GDM1 (cell line): ENCODE data around the gene SULT1A3.
A peak's percentile ranks its signal among the peaks of the same experiment; 100 is the strongest.
"Not testable (repeated sequence)": the region's sequence is repeated elsewhere in the genome, so short reads cannot be mapped to it uniquely, and the experiment has no call there.

Experiments used
- DNase-seq: peaks from one replicate; lab custom pipeline; 2025; lab: John Stamatoyannopoulos, UW

The SULT1A3 gene

DNA sequence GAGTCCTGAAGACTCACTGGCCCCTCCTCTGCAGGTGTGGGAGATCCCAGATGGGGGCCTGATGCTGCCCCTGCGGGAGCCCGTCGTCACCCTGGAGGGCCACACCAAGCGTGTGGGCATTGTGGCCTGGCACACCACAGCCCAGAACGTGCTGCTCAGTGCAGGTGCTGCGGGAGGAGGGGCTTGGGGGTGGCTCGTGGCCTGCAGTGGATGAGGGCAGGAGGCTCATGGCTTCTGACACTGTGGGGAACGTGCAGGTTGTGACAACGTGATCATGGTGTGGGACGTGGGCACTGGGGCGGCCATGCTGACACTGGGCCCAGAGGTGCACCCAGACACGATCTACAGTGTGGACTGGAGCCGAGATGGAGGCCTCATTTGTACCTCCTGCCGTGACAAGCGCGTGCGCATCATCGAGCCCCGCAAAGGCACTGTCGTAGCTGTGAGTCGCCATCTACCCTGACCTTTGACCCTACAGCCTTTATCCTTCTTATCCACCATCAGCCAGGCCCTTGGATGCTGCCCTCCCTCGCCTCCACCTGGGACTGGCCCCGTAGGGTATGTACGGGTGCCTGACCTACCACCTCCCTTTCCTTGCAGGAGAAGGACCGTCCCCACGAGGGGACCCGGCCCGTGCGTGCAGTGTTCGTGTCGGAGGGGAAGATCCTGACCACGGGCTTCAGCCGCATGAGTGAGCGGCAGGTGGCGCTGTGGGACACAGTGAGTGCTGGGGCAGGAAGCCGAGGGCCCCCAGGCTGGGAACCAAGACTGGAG is 12.1 kb upstream of the SULT1A3 start:
- DNase-seq = peak; percentile 27

GRCh38 chr16:30187556-30187865 is 11.5 kb upstream of the SULT1A3 start:
- no peak for DNase-seq

GRCh38 chr16:30187971-30188561 is 11.0 kb upstream of the SULT1A3 start:
- DNase-seq = no peak

GRCh38 chr16:30191158-30191557 is 7.9 kb upstream of the SULT1A3 start:
- not testable (repeated sequence) for DNase-seq

DNA sequence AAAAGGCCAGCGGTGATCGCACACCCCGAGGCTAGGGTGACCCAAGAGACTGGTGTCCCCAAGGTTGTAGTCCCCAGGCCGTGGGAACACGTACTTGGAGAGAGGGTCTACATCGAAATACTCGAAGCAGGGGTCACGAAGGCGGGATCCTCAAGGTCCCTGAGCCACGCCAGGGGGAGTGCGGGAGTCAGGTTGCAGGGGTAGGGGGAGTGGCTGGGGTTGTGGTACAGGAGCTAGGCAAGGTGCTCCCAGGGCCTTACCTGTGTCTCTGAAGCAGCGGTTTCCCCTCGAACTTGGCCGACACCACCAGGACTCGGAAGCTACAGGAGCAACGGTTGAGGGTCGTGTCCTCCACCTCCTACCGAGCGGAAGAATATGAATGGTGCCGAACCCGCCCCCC is 6.0 kb upstream of the SULT1A3 start:
- not testable (repeated sequence) for DNase-seq

GRCh38 chr16:30193615-30194014 is 5.4 kb upstream of the SULT1A3 start, which contains the start of the genes BOLA2B and SLX1A:
Gene BOLA2B (minus strand): TSS chr16:30193666. CDS start chr16:30193595, 71 bp downstream.
Gene SLX1A (plus strand): TSS chr16:30193875. CDS start chr16:30194085, 210 bp downstream.
- not testable (repeated sequence) for DNase-seq

DNA sequence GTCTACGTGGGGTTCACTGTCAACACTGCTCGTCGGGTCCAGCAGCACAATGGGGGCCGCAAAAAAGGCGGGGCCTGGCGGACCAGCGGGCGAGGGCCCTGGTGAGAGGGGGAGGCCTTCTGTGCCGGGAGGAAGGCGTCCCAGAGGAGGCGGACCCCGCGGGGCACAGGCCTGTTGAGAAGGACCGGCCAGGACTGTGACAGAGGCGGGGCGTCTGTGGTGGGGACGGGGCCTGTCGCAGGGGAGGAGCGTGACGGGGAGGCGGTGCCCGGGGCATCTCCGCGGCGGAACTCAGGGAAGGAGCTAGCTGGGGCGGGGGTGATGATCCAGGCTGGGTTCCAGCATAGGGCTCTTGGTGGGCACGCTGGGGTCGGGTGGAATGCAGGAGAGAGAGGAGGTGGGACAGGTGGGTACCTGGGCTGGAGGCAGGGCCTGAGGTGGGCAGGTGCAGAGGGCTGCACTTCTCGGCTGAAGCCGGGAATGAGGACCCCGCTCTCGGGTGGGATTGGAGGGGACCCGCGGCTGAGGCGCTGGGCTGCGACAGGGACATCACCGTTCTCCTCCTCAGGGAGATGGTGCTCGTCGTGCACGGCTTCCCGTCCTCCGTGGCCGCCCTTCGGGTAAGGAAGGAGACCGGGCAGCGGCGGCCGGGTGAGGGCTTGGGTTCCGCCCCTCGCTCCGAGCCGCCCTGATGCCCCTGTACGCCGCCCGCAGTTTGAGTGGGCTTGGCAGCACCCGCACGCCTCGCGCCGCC is 4.7 kb upstream of the SULT1A3 start:
- DNase-seq = not testable (repeated sequence)

- DNase-seq = not testable (repeated sequence)
Measured at GRCh38 chr16:30197001-30197400, 2.1 kb upstream of the SULT1A3 start.

- DNase-seq = not testable (repeated sequence)
Measured at GRCh38 chr16:30199608-30200343, 721 bp downstream of the SULT1A3 start.

DNA sequence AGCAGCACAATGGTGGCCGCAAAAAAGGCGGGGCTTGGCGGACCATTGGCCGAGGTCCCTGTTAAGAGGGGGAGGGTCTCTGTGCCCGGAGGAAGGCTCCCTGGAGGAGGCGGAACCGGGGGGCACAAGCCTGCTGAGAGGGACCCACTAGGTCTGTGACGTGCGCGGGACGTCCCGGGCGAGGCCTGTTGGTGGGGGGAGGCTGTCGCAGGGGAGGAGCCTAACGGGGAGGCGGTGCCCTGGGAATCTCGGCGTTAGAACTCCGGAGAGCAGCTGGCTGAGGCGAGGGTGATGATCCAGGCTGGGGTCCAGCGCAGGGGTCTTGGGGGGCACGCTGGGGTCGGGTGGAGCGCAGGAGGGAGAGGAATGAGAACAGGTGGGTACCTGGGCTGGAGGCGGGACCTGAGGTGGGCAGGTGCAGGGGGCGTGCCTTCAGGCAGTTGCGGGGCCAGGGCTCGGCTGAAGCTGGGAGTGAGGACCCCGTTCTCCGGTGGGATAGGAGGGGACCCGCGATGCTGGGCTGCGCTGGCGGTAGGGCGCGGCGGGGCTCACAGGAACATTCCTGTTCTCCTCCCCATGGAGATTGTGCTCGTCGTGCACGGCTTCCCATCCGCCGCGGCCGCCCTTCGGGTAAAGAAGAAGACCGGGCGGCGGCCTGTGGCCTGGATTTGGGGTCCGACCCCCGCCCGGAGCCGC is 6.6 kb downstream of the SULT1A3 start:
- not testable (repeated sequence) for DNase-seq

- not testable (repeated sequence) for DNase-seq
Measured at GRCh38 chr16:30206252-30206651, 7.2 kb downstream of the SULT1A3 start.

GRCh38 chr16:30207063-30207704 is 8.1 kb downstream of the SULT1A3 start:
- DNase-seq = not testable (repeated sequence)

GRCh38 chr16:30209032-30209431 is 10.0 kb downstream of the SULT1A3 start:
- DNase-seq = not testable (repeated sequence)

DNA sequence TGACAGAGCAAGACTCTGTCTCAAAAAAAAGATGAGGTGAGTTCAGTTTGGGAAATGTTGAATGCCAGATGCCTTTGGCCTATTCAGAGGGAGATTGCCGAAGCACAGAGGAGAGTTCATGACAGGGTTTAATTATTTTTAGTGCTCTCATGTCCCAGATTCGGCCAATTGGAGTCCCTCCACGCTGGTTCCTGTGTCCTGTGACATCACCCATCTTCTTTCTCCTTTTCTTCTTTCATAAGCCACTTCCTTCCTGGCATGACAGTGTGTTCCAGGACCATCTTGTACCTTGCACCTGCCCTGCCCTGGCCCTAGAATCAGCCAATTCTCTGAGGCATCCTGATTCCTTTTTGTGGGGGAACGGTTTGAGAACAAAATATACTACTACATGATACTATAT is 12.4 kb downstream of the SULT1A3 start:
- DNase-seq = not testable (repeated sequence)

GRCh38 chr16:30217082-30217481 is 18.0 kb downstream of the SULT1A3 start:
- DNase-seq = not testable (repeated sequence)

GRCh38 chr16:30248379-30248778 is 49.3 kb downstream of the SULT1A3 start, which contains the start of gene NPIPB13:
Gene NPIPB13 (minus strand): TSS chr16:30248479. CDS start chr16:30245573, 2,906 bp downstream.
- DNase-seq = not testable (repeated sequence)
